ENCODE measurements around the gene AZIN2.

AZIN2 gene

DNA sequence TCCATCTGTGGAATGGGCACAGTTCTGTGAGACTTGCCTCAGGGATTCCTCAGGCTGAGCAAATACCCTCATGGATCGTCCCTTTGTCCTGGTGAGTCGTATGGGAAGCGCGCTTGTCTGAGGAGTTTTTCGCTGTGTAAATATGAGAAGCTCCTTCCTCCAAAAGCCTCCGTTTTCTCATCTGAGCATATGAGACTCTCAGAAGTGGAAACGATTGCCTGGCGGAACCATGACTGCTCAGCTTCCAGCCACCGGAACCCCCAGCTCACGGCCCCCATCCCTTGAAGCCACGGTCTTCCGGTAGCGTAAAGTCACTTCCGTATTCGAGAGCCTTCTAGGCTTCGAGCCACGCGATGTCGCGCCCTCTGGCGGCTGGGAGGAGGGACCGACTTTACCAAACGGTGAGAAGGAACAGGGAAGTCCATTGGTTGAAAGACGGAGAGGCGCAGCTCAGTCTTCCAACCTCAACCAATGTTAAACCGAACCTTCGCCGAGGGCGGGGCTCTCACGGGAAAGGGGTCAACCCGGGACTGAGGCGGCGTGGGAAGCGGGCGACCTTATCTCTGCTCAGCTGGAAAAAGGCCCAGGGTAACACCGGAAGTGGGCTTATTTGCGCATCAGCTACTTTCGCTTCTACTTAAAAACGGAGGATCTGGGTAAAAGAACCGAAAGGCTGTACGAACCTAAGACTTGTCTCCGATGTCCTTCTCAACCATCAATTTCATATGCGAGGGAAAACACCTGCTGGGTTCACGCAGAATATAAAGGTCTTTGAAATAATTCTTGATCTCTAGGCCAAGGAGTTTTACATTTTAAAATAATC lies 46.3 kb downstream of the AZIN2 start:
- Histone ChIP-seq H3K4me3 (ENCODE audit: insufficient read depth in 1 of 2, low read depth in 1 of 2, low read length in 2 of 2) (peak overlapping the region; percentile 64 to 81), H3K4me2 (ENCODE audit: low read length, poor library complexity, severe bottlenecking) (peak overlapping the region; percentile 51), H4K8ac (ENCODE audit: low read length) (peak overlapping the region; percentile 98), H2BK5ac (ENCODE audit: low read depth, low read length, poor library complexity, severe bottlenecking) (no peak overlapping the region), H2BK15ac (ENCODE audit: low read depth, poor library complexity, severe bottlenecking) (no peak overlapping the region), H2BK12ac (ENCODE audit: low read length in 2 of 2) (peak overlapping the region in 1 of 2 experiments; percentile 25), H3K9me3 (ENCODE audit: control insufficient read depth, low read length) (no peaks in the 10 kb centered on the region), H3K9ac (ENCODE audit: low read length) (peak overlapping the region; percentile 94), H3K23ac (ENCODE audit: low read length in 2 of 2) (no peak overlapping the region), H2BK120ac (ENCODE audit: low read depth, low read length) (peak overlapping the region; percentile 71), H3K79me1 (replicated peaks; ENCODE audit: low read length, poor library complexity, severe bottlenecking) (peaks cover 4% of the 10 kb centered on the region), H3K14ac (ENCODE audit: low read length in 2 of 2) (no peak overlapping the region), H4K91ac (ENCODE audit: low read length) (peak overlapping the region; percentile 88), H3K36me3 (ENCODE audit: control insufficient read depth in 1 of 2, insufficient read depth in 2 of 2, low read depth in 1 of 2, low read length in 2 of 2) (peaks cover 0 to 3% of the 10 kb centered on the region in 2 experiments), H3K4ac (ENCODE audit: low read depth in 1 of 2, low read length in 2 of 2) (peak overlapping the region; percentile 5 to 73), H3K4me1 (ENCODE audit: control insufficient read depth, insufficient read depth, low read depth, low read length) (peaks cover 3% of the 10 kb centered on the region), H3K27ac (ENCODE audit: low read length, poor library complexity, severe bottlenecking) (peak overlapping the region; percentile 57), H2AFZ (ENCODE audit: low read depth, low read length) (no peak overlapping the region), H3K18ac (ENCODE audit: low read depth in 1 of 2, low read length in 2 of 2) (peak overlapping the region; percentile 14 to 90), H2AK5ac (ENCODE audit: low read length, severe bottlenecking) (peak overlapping the region; percentile 92), H3K27me3 (ENCODE audit: control insufficient read depth in 1 of 2, insufficient read depth in 1 of 2, low read length in 2 of 2) (no peaks in the 10 kb centered on the region)
- peak; percentile 98 for DNase-seq
- WGBS, result 19% methylated on average over 40 of the region's 44 CpGs

DNA sequence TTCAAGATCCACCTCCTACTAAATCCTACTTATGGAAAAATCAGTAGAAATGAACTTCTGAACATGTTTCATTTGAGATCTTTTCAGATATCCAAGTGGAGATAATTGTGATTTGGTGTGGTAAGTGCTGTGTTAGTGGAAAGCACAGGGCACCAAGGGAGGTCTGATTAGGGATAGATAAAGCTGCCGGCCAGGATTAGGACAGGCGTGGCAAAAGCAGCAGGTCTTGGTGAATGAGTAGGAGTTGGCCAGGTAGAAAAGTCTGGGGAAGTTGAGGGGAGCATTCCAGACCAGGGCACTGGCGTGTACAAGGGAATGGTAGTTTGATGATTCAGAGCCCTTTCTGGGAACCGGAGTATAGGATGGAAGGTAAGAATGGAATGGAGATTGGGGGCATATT lies 47.8 kb downstream of the AZIN2 start:
- H3K14ac ChIP-seq (ENCODE audit: low read length in 2 of 2), result no peak overlapping the region
- no peak overlapping the region for H3K23ac ChIP-seq (ENCODE audit: low read length in 2 of 2)
- no peak overlapping the region for H3K18ac ChIP-seq (ENCODE audit: low read depth in 1 of 2, low read length in 2 of 2)
- no peaks in the 10 kb centered on the region for H3K27me3 ChIP-seq (ENCODE audit: control insufficient read depth in 1 of 2, insufficient read depth in 1 of 2, low read length in 2 of 2)
- peaks cover 3% of the 10 kb centered on the region for H3K4me1 ChIP-seq (ENCODE audit: control insufficient read depth, insufficient read depth, low read depth, low read length)
- 65% methylated on average over 3 of the region's 4 CpGs for WGBS
- H3K9me3 ChIP-seq (ENCODE audit: control insufficient read depth, low read length), result no peaks in the 10 kb centered on the region
- no peak overlapping the region for H4K91ac ChIP-seq (ENCODE audit: low read length)
- H3K4me3 ChIP-seq (ENCODE audit: insufficient read depth in 1 of 2, low read depth in 1 of 2, low read length in 2 of 2), result no peak overlapping the region
- no peak overlapping the region for H3K9ac ChIP-seq (ENCODE audit: low read length)
- H2BK15ac ChIP-seq (ENCODE audit: low read depth, poor library complexity, severe bottlenecking), result no peak overlapping the region
- H3K4ac ChIP-seq (ENCODE audit: low read depth in 1 of 2, low read length in 2 of 2), result no peak overlapping the region
- no peak for DNase-seq
- no peak overlapping the region for H4K8ac ChIP-seq (ENCODE audit: low read length)
- H2BK12ac ChIP-seq (ENCODE audit: low read length in 2 of 2), result no peak overlapping the region
- no peak overlapping the region for H3K27ac ChIP-seq (ENCODE audit: low read length, poor library complexity, severe bottlenecking)
- H2AK5ac ChIP-seq (ENCODE audit: low read length, severe bottlenecking), result no peak overlapping the region
- no peak overlapping the region for H3K4me2 ChIP-seq (ENCODE audit: low read length, poor library complexity, severe bottlenecking)
- H2BK5ac ChIP-seq (ENCODE audit: low read depth, low read length, poor library complexity, severe bottlenecking), result no peak overlapping the region
- H3K36me3 ChIP-seq (ENCODE audit: control insufficient read depth in 1 of 2, insufficient read depth in 2 of 2, low read depth in 1 of 2, low read length in 2 of 2), result peaks cover 3 to 8% of the 10 kb centered on the region in 2 experiments
- no peak overlapping the region for H2BK120ac ChIP-seq (ENCODE audit: low read depth, low read length)
- peaks cover 4% of the 10 kb centered on the region for H3K79me1 ChIP-seq (replicated peaks; ENCODE audit: low read length, poor library complexity, severe bottlenecking)
- no peak overlapping the region for H2AFZ ChIP-seq (ENCODE audit: low read depth, low read length)

DNA sequence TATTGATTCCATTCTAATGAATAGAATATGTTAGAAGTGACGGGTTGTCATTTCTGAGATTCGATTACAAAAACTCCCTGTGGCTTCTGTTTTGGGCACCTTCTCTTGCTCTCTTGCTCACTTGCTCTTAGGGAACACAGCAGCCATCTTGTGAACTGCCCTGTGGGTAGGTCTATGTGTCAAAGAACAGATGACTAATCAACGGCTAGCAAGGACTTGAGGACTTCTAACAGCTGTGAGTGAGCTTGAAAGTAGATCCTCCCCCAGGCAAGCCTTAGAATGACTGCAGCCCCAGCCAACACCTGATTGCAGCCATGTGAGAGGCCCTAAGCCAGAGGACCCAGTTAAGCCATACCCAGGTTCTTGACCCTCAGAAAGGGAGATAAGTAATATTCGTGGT lies 49.3 kb downstream of the AZIN2 start:
- Histone ChIP-seq H2AFZ (ENCODE audit: low read depth, low read length) (no peak overlapping the region), H3K79me1 (replicated peaks; ENCODE audit: low read length, poor library complexity, severe bottlenecking) (peaks cover 4% of the 10 kb centered on the region), H3K4me3 (ENCODE audit: insufficient read depth in 1 of 2, low read depth in 1 of 2, low read length in 2 of 2) (no peak overlapping the region), H3K36me3 (ENCODE audit: control insufficient read depth in 1 of 2, insufficient read depth in 2 of 2, low read depth in 1 of 2, low read length in 2 of 2) (peaks cover 0 to 10% of the 10 kb centered on the region in 2 experiments), H3K23ac (ENCODE audit: low read length in 2 of 2) (no peak overlapping the region), H3K27me3 (ENCODE audit: control insufficient read depth in 1 of 2, insufficient read depth in 1 of 2, low read length in 2 of 2) (no peaks in the 10 kb centered on the region), H3K4me2 (ENCODE audit: low read length, poor library complexity, severe bottlenecking) (no peak overlapping the region), H2BK120ac (ENCODE audit: low read depth, low read length) (no peak overlapping the region), H3K9me3 (ENCODE audit: control insufficient read depth, low read length) (no peaks in the 10 kb centered on the region), H4K91ac (ENCODE audit: low read length) (no peak overlapping the region), H3K4ac (ENCODE audit: low read depth in 1 of 2, low read length in 2 of 2) (no peak overlapping the region), H4K8ac (ENCODE audit: low read length) (no peak overlapping the region), H3K27ac (ENCODE audit: low read length, poor library complexity, severe bottlenecking) (no peak overlapping the region), H3K4me1 (ENCODE audit: control insufficient read depth, insufficient read depth, low read depth, low read length) (peaks cover 3% of the 10 kb centered on the region), H2AK5ac (ENCODE audit: low read length, severe bottlenecking) (no peak overlapping the region), H2BK12ac (ENCODE audit: low read length in 2 of 2) (no peak overlapping the region), H2BK15ac (ENCODE audit: low read depth, poor library complexity, severe bottlenecking) (no peak overlapping the region), H3K18ac (ENCODE audit: low read depth in 1 of 2, low read length in 2 of 2) (no peak overlapping the region), H3K14ac (ENCODE audit: low read length in 2 of 2) (no peak overlapping the region), H3K9ac (ENCODE audit: low read length) (no peak overlapping the region), H2BK5ac (ENCODE audit: low read depth, low read length, poor library complexity, severe bottlenecking) (no peak overlapping the region)
- no peak for DNase-seq
- 71% methylated on average over 4 of the region's 4 CpGs for WGBS

DNA sequence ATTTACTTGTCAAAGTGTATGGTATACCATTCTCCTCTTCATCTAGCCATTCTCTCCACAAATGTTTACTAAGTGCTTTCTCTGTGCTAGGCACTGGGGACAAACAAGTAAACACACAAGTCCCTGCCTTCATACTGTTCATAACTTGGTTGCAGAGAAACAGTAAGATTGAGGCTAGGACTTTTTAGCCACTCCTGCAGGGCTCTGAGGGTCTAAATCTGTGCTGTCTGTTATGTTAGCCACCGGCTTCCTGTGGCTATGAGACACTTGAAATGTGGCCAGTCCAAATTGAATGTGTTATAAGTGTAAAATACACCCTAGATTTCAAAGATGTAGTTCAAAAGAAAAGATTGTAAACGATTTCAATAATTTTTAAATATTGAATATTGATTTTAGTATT lies 50.2 kb downstream of the AZIN2 start:
- Histone ChIP-seq H3K27me3 (ENCODE audit: control insufficient read depth in 1 of 2, insufficient read depth in 1 of 2, low read length in 2 of 2) (no peaks in the 10 kb centered on the region), H2BK5ac (ENCODE audit: low read depth, low read length, poor library complexity, severe bottlenecking) (no peak overlapping the region), H3K14ac (ENCODE audit: low read length in 2 of 2) (no peak overlapping the region)

More for the DNA sequence above, 50.2 kb downstream of the AZIN2 start:
- Histone ChIP-seq H2BK120ac (ENCODE audit: low read depth, low read length) (no peak overlapping the region), H4K91ac (ENCODE audit: low read length) (no peak overlapping the region), H3K36me3 (ENCODE audit: control insufficient read depth in 1 of 2, insufficient read depth in 2 of 2, low read depth in 1 of 2, low read length in 2 of 2) (peaks cover 0 to 10% of the 10 kb centered on the region in 2 experiments), H2AK5ac (ENCODE audit: low read length, severe bottlenecking) (no peak overlapping the region), H3K4me2 (ENCODE audit: low read length, poor library complexity, severe bottlenecking) (no peak overlapping the region), H3K4me1 (ENCODE audit: control insufficient read depth, insufficient read depth, low read depth, low read length) (peaks cover 3% of the 10 kb centered on the region), H2AFZ (ENCODE audit: low read depth, low read length) (no peak overlapping the region), H3K4ac (ENCODE audit: low read depth in 1 of 2, low read length in 2 of 2) (no peak overlapping the region), H3K4me3 (ENCODE audit: insufficient read depth in 1 of 2, low read depth in 1 of 2, low read length in 2 of 2) (no peak overlapping the region), H3K23ac (ENCODE audit: low read length in 2 of 2) (no peak overlapping the region), H3K18ac (ENCODE audit: low read depth in 1 of 2, low read length in 2 of 2) (no peak overlapping the region), H2BK12ac (ENCODE audit: low read length in 2 of 2) (no peak overlapping the region), H4K8ac (ENCODE audit: low read length) (no peak overlapping the region), H2BK15ac (ENCODE audit: low read depth, poor library complexity, severe bottlenecking) (no peak overlapping the region), H3K9me3 (ENCODE audit: control insufficient read depth, low read length) (no peaks in the 10 kb centered on the region), H3K27ac (ENCODE audit: low read length, poor library complexity, severe bottlenecking) (no peak overlapping the region), H3K79me1 (replicated peaks; ENCODE audit: low read length, poor library complexity, severe bottlenecking) (peaks cover 4% of the 10 kb centered on the region), H3K9ac (ENCODE audit: low read length) (no peak overlapping the region)
- DNase-seq, result no peak
- WGBS, result 100% methylated on average over 1 of the region's 2 CpGs

All from mesenchymal stem cell (in vitro differentiated cells and primary cell).